ENCODE data around the gene TAB2.
A peak's percentile ranks its signal among the peaks of the same experiment; 100 is the strongest.

The TAB2 gene

GRCh38 chr6:149373511-149373910, 56.0 kb downstream of the TAB2 start:
- no peak for DNase-seq

GRCh38 chr6:149379977-149380376, 62.5 kb downstream of the TAB2 start:
- DNase-seq: no peak

- DNase-seq: no peak
These were observed 63.0 kb downstream of the TAB2 start for GRCh38 chr6:149380523-149380922.

GRCh38 chr6:149383371-149383770, 65.9 kb downstream of the TAB2 start:
- no peak for DNase-seq

- DNase-seq: no peak
These were observed 67.0 kb downstream of the TAB2 start for GRCh38 chr6:149384464-149384863.

- DNase-seq: no peak
These were observed 68.6 kb downstream of the TAB2 start for GRCh38 chr6:149385998-149386646.

GRCh38 chr6:149387779-149388512, 70.4 kb downstream of the TAB2 start:
- DNase-seq: no peak

- DNase-seq: no peak
These were observed 72.2 kb downstream of the TAB2 start for GRCh38 chr6:149389509-149390297.

GRCh38 chr6:149392093-149392492, 74.6 kb downstream of the TAB2 start:
- DNase-seq: no peak

- DNase-seq: no peak
These were observed 75.0 kb downstream of the TAB2 start for GRCh38 chr6:149392535-149392934.

- no peak for DNase-seq
These were observed 75.6 kb downstream of the TAB2 start for GRCh38 chr6:149393002-149393679.

- DNase-seq: no peak
These were observed 77.7 kb downstream of the TAB2 start for GRCh38 chr6:149395185-149395584.

GRCh38 chr6:149397384-149397783, 79.9 kb downstream of the TAB2 start:
- no peak for DNase-seq

- no peak for DNase-seq
These were observed 82.5 kb downstream of the TAB2 start, which contains the start of gene SUMO4 for GRCh38 chr6:149400050-149400449. Gene SUMO4, plus strand, starts transcription at chr6:149400262. Its CDS starts 130 bp downstream, at chr6:149400392.

GRCh38 chr6:149403534-149403933, 86.0 kb downstream of the TAB2 start:
- no peak for DNase-seq

- peak; percentile 35 for DNase-seq
These were observed 88.6 kb downstream of the TAB2 start for GRCh38 chr6:149405823-149406765.

- no peak for DNase-seq
These were observed 92.1 kb downstream of the TAB2 start for GRCh38 chr6:149409617-149410016.

- DNase-seq: no peak
These were observed 93.0 kb downstream of the TAB2 start for GRCh38 chr6:149410557-149410956.

GRCh38 chr6:149414009-149414408, 96.5 kb downstream of the TAB2 start:
- DNase-seq: no peak

- DNase-seq: no peak
These were observed 97.3 kb downstream of the TAB2 start for GRCh38 chr6:149414821-149415220.

GRCh38 chr6:149419696-149420404, 102.3 kb downstream of the TAB2 start:
- DNase-seq: no peak
